SK-N-SH (cell line): ENCODE results near the gene CRIM1. TPM values are rescaled to one million over a fixed set of nuclear protein-coding genes. Genes with fewer than 3 reads are reported as not detected.

Source experiments
- CTCF ChIA-PET: fragments of 300-600, 350-600 bp; formaldehyde crosslinking; extraction: SDS; loops from one replicate; lab custom pipeline; 2021; lab: Yijun Ruan, JAX
- POLR2A ChIA-PET: fragments of 350-600 bp; sonication (Branson Sonifier 250); formaldehyde crosslinking; extraction: SDS; loops from one replicate; lab custom pipeline; 2020; ENCODE audit warnings: antibody characterized with exemption, inconsistent platforms; lab: Yijun Ruan, JAX
- DNase-seq: peaks from one replicate; pipeline ENCODE4 v3.0.0; 2012
- H2AFZ ChIP-seq: fragments of 200-600 bp; sonication (generic); 2 replicates; pipeline ENCODE4 v1.8.1; 2016; ENCODE audit warnings: antibody characterized with exemption, mild to moderate bottlenecking, low read depth
- H3F3A ChIP-seq: fragments of 200-600 bp; sonication (generic); replicated peaks from 2 replicates; pipeline ENCODE3; 2016; ENCODE audit warnings: antibody characterized with exemption, mild to moderate bottlenecking; ENCODE audit not compliant: insufficient read depth
- H3K27ac ChIP-seq, 2 experiments: fragments of 200-500 bp in 1 of 2; fragments of 200-600 bp in 1 of 2; sonication (Bioruptor generic) in 1 of 2; sonication (generic), shearing (Covaris generic) in 1 of 2; 2 replicates each; pipeline versions ENCODE4 v1.5.1 to v1.6.1; 2014 to 2016; ENCODE audit warnings: low read depth in 2 of 2, inconsistent platforms in 1 of 2, low read length in 1 of 2, mild to moderate bottlenecking in 1 of 2, mixed read lengths in 1 of 2
- H3K27me3 ChIP-seq: fragments of 200-600 bp; sonication (generic), shearing (Covaris generic); 2 replicates; pipeline ENCODE4 v1.6.1; 2016; ENCODE audit warnings: mixed run types; ENCODE audit not compliant: insufficient read depth
- H3K36me3 ChIP-seq, 2 experiments: fragments of 200-500 bp in 1 of 2; fragments of 200-600 bp in 1 of 2; sonication (Bioruptor generic) in 1 of 2; sonication (generic) in 1 of 2; replicated peaks in 1 of 2; 2 replicates each; pipeline versions ENCODE3 to v1.5.1; 2014 to 2016; ENCODE audit warnings: low read length in 1 of 2, mild to moderate bottlenecking in 1 of 2; ENCODE audit not compliant: insufficient read depth in 2 of 2, control insufficient read depth in 1 of 2
- H3K4me1 ChIP-seq, 2 experiments: fragments of 200-500 bp in 1 of 2; fragments of 200-600 bp in 1 of 2; sonication (Bioruptor generic) in 1 of 2; sonication (generic), shearing (Covaris generic) in 1 of 2; 2 replicates each; pipeline versions ENCODE4 v1.5.1 to v1.6.1; 2014 to 2016; ENCODE audit warnings: low read depth in 1 of 2, low read length in 1 of 2, mixed run types in 1 of 2; ENCODE audit not compliant: insufficient read depth in 2 of 2, control insufficient read depth in 1 of 2
- H3K4me2 ChIP-seq: fragments of 200-600 bp; sonication (generic), shearing (Covaris generic); 2 replicates; pipeline ENCODE4 v1.6.1; 2017; ENCODE audit warnings: mixed run types
- H3K4me3 ChIP-seq, 2 experiments: fragments of 200-500 bp in 1 of 2; fragments of 200-600 bp in 1 of 2; sonication (Bioruptor generic) in 1 of 2; sonication (generic), shearing (Covaris generic) in 1 of 2; 2 replicates each; pipeline versions ENCODE4 v1.5.1 to v1.8.1; 2014 to 2016; ENCODE audit warnings: low read depth in 2 of 2, inconsistent platforms in 1 of 2, low read length in 1 of 2, mild to moderate bottlenecking in 1 of 2, mixed read lengths in 1 of 2, moderate library complexity in 1 of 2
- H3K79me2 ChIP-seq: fragments of 200-600 bp; sonication (generic); 2 replicates; pipeline ENCODE4 v1.8.1; 2017; ENCODE audit warnings: mild to moderate bottlenecking; ENCODE audit not compliant: insufficient read depth
- H3K9ac ChIP-seq: fragments of 200-600 bp; sonication (generic); 2 replicates; pipeline ENCODE4 v1.6.1; 2017; ENCODE audit warnings: mixed run types
- H3K9me2 ChIP-seq: fragments of 200-600 bp; sonication (generic); 2 replicates; pipeline ENCODE4 v1.6.1; 2017; ENCODE audit warnings: mixed run types
- H3K9me3 ChIP-seq: fragments of 200-600 bp; sonication (generic); 2 replicates; pipeline ENCODE4 v1.6.1; 2017; ENCODE audit warnings: mixed run types, mild to moderate bottlenecking, moderate library complexity
- H4K20me1 ChIP-seq: fragments of 200-600 bp; sonication (generic); 2 replicates; pipeline ENCODE4 v1.6.1; 2017; ENCODE audit warnings: mild to moderate bottlenecking, mixed run types; ENCODE audit not compliant: insufficient read depth
- ELF1 ChIP-seq: IDR thresholded peaks from 2 replicates; pipeline ENCODE4 v1.4.0; 2012
- EZH2phosphoT487 ChIP-seq: fragments of 200-600 bp; sonication (generic); IDR thresholded peaks from 2 replicates; pipeline ENCODE4 v1.6.1; 2017; ENCODE audit warnings: low read depth, mixed run types, mild to moderate bottlenecking, antibody characterized with exemption, moderate library complexity, borderline replicate concordance
- FOXM1 ChIP-seq: IDR thresholded peaks from 2 replicates; pipeline ENCODE4 v1.4.0; 2012; ENCODE audit warnings: low read depth, mild to moderate bottlenecking
- MAX ChIP-seq: IDR thresholded peaks from 2 replicates; pipeline ENCODE4 v1.4.0; 2012; ENCODE audit warnings: low read depth
- NFIC ChIP-seq: IDR thresholded peaks from 2 replicates; pipeline ENCODE4 v1.4.0; 2012; ENCODE audit warnings: borderline replicate concordance
- POLR2AphosphoS5 ChIP-seq: IDR thresholded peaks from 2 replicates; pipeline ENCODE4 v1.6.1; 2012; ENCODE audit warnings: low read depth, low read length
- RAD21 ChIP-seq: IDR thresholded peaks from 2 replicates; pipeline ENCODE4 v1.6.1; 2012; ENCODE audit warnings: mild to moderate bottlenecking, low read length
- RFX5 ChIP-seq: IDR thresholded peaks from 2 replicates; pipeline ENCODE4 v1.6.1; 2012; ENCODE audit warnings: mild to moderate bottlenecking, improper control_type of control experiment, low read length
- SIN3A ChIP-seq: IDR thresholded peaks from 2 replicates; pipeline ENCODE4 v1.6.1; 2012; ENCODE audit warnings: low read depth, mild to moderate bottlenecking, low read length, moderate library complexity, borderline replicate concordance
- TAF1 ChIP-seq: IDR thresholded peaks from 2 replicates; pipeline ENCODE4 v1.6.1; 2012; ENCODE audit warnings: low read depth, mild to moderate bottlenecking, low read length, moderate library complexity, borderline replicate concordance
- TCF12 ChIP-seq: IDR thresholded peaks from 2 replicates; pipeline ENCODE4 v1.4.0; 2012
- TEAD4 ChIP-seq: IDR thresholded peaks from 2 replicates; pipeline ENCODE4 v1.4.0; 2012; ENCODE audit warnings: mild to moderate bottlenecking, borderline replicate concordance; ENCODE audit not compliant: insufficient read depth
- YY1 ChIP-seq: IDR thresholded peaks from 2 replicates; pipeline ENCODE4 v1.4.0; 2012; ENCODE audit warnings: low read depth, mild to moderate bottlenecking
- WGBS: methylation state at CpG from one replicate; pipeline ENCODE4 v1.1.6; 2017; ENCODE audit warnings: low lambda C conversion rate; 5-methylcytosine and 5-hydroxymethylcytosine counted together
- polyA plus RNA-seq, 3 experiments: library from polyadenylated mRNA; depleted of rRNA; stranded (reverse); fragments of >200 nt; gene quantifications; 2 replicates each; pipeline ENCODE4 v1.2.3, GENCODE V29; 2012
- TF ChIP-seq, protein P1 (sequence below): fragments of 150-350 bp; IDR thresholded peaks from 2 replicates; pipeline ENCODE4 v1.6.1; 2016; ENCODE audit warnings: mild to moderate bottlenecking, low read depth, low read length
- TF ChIP-seq, protein P2 (sequence below): IDR thresholded peaks from 2 replicates; pipeline ENCODE4 v1.6.1; 2012; ENCODE audit warnings: mild to moderate bottlenecking, low read depth, low read length, moderate library complexity
- TF ChIP-seq, protein P3 (sequence below): fragments of 150-350 bp; IDR thresholded peaks from 2 replicates; pipeline ENCODE4 v1.6.1; 2017; ENCODE audit warnings: antibody characterized with exemption, low read length, low read depth, borderline replicate concordance
- TF ChIP-seq, protein P4 (sequence below): IDR thresholded peaks from 2 replicates; pipeline ENCODE4; 2012
- TF ChIP-seq, protein P5 (sequence below): IDR thresholded peaks from 2 replicates; pipeline ENCODE4 v1.4.0; 2012; ENCODE audit warnings: low read depth, borderline replicate concordance

The CRIM1 gene
- polyA plus RNA-seq, 1 of the 3 experiments (the other 2 are of a cell fraction), result 244 TPM

DNA sequence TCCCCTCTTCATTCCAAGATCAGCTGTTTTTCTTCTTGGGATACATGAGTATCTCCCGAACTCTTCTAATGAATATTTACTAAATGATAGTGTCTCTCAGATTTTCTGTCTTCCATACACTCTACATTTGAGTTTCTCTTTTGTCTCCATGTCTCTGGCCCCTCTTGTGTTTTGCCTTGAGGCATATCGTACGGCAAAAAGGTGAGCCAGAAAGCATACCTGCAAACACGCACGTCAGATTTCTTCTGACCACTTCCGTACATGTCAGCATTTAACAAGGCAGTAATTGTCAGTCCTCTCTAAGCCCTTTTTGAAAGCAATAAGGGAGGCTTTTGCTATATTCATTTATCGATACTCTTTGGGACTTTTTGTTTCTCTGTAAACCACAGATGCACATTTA lies 160.0 kb downstream of the CRIM1 start:
- H3K4me1 ChIP-seq, result peaks cover 0 to 5% of the 10 kb centered on the region in 2 experiments; a peak in 2 of 4 replicates
- POLR2A ChIA-PET, result no interaction called here
- peak overlapping the region in 1 of 2 experiments; percentile 2; a peak in 1 of 4 replicates for H3K27ac ChIP-seq
- H3K27me3 ChIP-seq, result no peaks in the 10 kb centered on the region
- no peak overlapping the region for H3K4me3 ChIP-seq
- no peaks in the 10 kb centered on the region for H3K9me3 ChIP-seq
- H2AFZ ChIP-seq, result no peak overlapping the region
- H3K9me2 ChIP-seq, result no peaks in the 10 kb centered on the region
- no peak for TF ChIP-seq TEAD4
- no peak for TF ChIP-seq ELF1
- TF ChIP-seq TAF1, result no peak
- no peak for TF ChIP-seq RFX5
- no peak for TF ChIP-seq EZH2phosphoT487
- TF ChIP-seq, protein P1, sequence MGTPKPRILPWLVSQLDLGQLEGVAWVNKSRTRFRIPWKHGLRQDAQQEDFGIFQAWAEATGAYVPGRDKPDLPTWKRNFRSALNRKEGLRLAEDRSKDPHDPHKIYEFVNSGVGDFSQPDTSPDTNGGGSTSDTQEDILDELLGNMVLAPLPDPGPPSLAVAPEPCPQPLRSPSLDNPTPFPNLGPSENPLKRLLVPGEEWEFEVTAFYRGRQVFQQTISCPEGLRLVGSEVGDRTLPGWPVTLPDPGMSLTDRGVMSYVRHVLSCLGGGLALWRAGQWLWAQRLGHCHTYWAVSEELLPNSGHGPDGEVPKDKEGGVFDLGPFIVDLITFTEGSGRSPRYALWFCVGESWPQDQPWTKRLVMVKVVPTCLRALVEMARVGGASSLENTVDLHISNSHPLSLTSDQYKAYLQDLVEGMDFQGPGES, result no peak
- TF ChIP-seq TCF12, result no peak
- no peak for TF ChIP-seq YY1
- TF ChIP-seq MAX, result no peak
- no peak for TF ChIP-seq POLR2AphosphoS5
- H3K79me2 ChIP-seq, result peaks cover 76% of the 10 kb centered on the region
- DNase-seq, result no peak
- 92% methylated on average over 7 of the region's 7 CpGs for WGBS
- no peak overlapping the region for H3K9ac ChIP-seq
- CTCF ChIA-PET, result no interaction called here
- no peaks in the 10 kb centered on the region for H4K20me1 ChIP-seq
- H3K4me2 ChIP-seq, result no peak overlapping the region
- peaks cover 68% of the 10 kb centered on the region for H3F3A ChIP-seq
- H3K36me3 ChIP-seq, result peaks cover 91 to 97% of the 10 kb centered on the region in 2 experiments

DNA sequence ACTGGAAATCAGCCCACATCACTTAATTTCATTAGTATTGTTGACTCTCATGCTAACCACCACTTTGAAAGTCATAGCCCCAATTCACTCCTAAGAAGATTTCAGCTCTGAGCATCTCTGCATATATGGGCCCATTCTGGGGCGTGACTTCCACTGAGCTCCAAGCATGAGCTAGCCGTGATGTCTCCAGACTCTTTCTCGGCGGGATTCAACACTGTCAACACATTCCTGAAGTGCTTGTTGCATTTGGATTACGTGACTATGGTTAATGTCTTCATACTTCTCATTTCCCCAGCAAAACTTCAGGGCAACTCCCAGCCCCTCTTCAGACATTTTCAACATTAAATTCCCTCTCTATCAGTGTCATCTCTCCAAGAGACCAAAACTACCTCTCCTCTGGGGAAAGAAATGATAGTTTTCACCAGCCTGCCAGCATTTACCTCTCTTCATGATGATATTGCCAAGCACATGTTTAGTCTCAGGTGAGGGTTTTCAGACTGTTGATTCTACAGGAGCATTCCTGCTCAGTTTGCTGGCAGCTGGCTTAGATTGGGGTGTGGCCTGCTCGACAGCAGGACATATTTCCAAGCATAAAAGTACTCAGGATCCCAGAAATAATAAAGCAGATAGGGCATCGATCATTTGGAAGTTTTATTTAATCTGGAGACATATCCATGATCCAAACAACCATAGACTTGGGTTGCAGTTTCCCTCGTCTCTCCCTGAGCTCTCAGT lies 160.7 kb downstream of the CRIM1 start:
- Histone ChIP-seq H3K36me3 (peaks cover 96 to 98% of the 10 kb centered on the region in 2 experiments), H3K4me2 (no peak overlapping the region), H3F3A (peaks cover 70% of the 10 kb centered on the region), H3K27ac (0 out of 4 replicates have a peak overlapping the region, but pooled peaks of 1 of the 2 experiments have one; percentile 2), H3K9me2 (no peaks in the 10 kb centered on the region), H3K4me1 (peaks cover 0 to 5% of the 10 kb centered on the region in 2 experiments; a peak in 2 of 4 replicates), H3K79me2 (peaks cover 75% of the 10 kb centered on the region; the same call in 1 of the 2 replicates), H3K9me3 (no peaks in the 10 kb centered on the region), H4K20me1 (no peaks in the 10 kb centered on the region), H3K4me3 (no peak overlapping the region), H3K27me3 (no peaks in the 10 kb centered on the region), H2AFZ (no peak overlapping the region), H3K9ac (no peak overlapping the region)
- CTCF ChIA-PET, result no interaction called here
- no peak for DNase-seq
- POLR2A ChIA-PET, result no interaction called here
- WGBS, result 80% methylated on average over 8 of the region's 8 CpGs
- TF ChIP-seq SIN3A, result no peak
- no peak for TF ChIP-seq RFX5
- no peak for TF ChIP-seq POLR2AphosphoS5
- TF ChIP-seq FOXM1, result no peak
- TF ChIP-seq RAD21, result no peak
- TF ChIP-seq TCF12, result no peak
- TF ChIP-seq, protein P2, sequence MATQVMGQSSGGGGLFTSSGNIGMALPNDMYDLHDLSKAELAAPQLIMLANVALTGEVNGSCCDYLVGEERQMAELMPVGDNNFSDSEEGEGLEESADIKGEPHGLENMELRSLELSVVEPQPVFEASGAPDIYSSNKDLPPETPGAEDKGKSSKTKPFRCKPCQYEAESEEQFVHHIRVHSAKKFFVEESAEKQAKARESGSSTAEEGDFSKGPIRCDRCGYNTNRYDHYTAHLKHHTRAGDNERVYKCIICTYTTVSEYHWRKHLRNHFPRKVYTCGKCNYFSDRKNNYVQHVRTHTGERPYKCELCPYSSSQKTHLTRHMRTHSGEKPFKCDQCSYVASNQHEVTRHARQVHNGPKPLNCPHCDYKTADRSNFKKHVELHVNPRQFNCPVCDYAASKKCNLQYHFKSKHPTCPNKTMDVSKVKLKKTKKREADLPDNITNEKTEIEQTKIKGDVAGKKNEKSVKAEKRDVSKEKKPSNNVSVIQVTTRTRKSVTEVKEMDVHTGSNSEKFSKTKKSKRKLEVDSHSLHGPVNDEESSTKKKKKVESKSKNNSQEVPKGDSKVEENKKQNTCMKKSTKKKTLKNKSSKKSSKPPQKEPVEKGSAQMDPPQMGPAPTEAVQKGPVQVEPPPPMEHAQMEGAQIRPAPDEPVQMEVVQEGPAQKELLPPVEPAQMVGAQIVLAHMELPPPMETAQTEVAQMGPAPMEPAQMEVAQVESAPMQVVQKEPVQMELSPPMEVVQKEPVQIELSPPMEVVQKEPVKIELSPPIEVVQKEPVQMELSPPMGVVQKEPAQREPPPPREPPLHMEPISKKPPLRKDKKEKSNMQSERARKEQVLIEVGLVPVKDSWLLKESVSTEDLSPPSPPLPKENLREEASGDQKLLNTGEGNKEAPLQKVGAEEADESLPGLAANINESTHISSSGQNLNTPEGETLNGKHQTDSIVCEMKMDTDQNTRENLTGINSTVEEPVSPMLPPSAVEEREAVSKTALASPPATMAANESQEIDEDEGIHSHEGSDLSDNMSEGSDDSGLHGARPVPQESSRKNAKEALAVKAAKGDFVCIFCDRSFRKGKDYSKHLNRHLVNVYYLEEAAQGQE, result no peak
- TF ChIP-seq, protein P3, sequence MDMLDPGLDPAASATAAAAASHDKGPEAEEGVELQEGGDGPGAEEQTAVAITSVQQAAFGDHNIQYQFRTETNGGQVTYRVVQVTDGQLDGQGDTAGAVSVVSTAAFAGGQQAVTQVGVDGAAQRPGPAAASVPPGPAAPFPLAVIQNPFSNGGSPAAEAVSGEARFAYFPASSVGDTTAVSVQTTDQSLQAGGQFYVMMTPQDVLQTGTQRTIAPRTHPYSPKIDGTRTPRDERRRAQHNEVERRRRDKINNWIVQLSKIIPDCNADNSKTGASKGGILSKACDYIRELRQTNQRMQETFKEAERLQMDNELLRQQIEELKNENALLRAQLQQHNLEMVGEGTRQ, result no peak
- TF ChIP-seq, protein P4, sequence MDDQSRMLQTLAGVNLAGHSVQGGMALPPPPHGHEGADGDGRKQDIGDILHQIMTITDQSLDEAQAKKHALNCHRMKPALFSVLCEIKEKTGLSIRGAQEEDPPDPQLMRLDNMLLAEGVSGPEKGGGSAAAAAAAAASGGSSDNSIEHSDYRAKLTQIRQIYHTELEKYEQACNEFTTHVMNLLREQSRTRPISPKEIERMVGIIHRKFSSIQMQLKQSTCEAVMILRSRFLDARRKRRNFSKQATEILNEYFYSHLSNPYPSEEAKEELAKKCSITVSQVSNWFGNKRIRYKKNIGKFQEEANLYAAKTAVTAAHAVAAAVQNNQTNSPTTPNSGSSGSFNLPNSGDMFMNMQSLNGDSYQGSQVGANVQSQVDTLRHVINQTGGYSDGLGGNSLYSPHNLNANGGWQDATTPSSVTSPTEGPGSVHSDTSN, result no peak
- no peak for TF ChIP-seq NFIC
- TF ChIP-seq, protein P5, sequence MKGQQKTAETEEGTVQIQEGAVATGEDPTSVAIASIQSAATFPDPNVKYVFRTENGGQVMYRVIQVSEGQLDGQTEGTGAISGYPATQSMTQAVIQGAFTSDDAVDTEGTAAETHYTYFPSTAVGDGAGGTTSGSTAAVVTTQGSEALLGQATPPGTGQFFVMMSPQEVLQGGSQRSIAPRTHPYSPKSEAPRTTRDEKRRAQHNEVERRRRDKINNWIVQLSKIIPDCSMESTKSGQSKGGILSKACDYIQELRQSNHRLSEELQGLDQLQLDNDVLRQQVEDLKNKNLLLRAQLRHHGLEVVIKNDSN, result no peak
- no peak for TF ChIP-seq MAX
- TF ChIP-seq TAF1, result no peak
